COLO668 (cell line): Measurements from ENCODE around the gene POC1A.
"Not testable (repeated sequence)": the region's sequence is repeated elsewhere in the genome, so short reads cannot be mapped to it uniquely, and the experiment has no call there.

Experiments used
- DNase-seq: peaks from one replicate; lab custom pipeline; 2025; ENCODE audit not compliant: unreplicated experiment; lab: John Stamatoyannopoulos, UW

Gene POC1A

GRCh38 chr3:52034651-52035050, 119.6 kb downstream of the POC1A start:
- no peak for DNase-seq

- no peak for DNase-seq
Observed at GRCh38 chr3:52034212-52034611, 120.0 kb downstream of the POC1A start.

GRCh38 chr3:52033748-52034147, 120.5 kb downstream of the POC1A start:
- not testable (repeated sequence) for DNase-seq

GRCh38 chr3:52032702-52033408, 121.4 kb downstream of the POC1A start:
- no peak for DNase-seq

GRCh38 chr3:52031896-52032295, 122.3 kb downstream of the POC1A start:
- DNase-seq, result no peak

- DNase-seq, result no peak
Observed at GRCh38 chr3:52030714-52031310, 123.4 kb downstream of the POC1A start.

GRCh38 chr3:52029535-52029934, 124.7 kb downstream of the POC1A start:
- DNase-seq, result no peak

- no peak for DNase-seq
Observed at GRCh38 chr3:52029053-52029452, 125.2 kb downstream of the POC1A start.

GRCh38 chr3:52028572-52028971, 125.7 kb downstream of the POC1A start:
- DNase-seq, result no peak

GRCh38 chr3:52026041-52026440, 128.2 kb downstream of the POC1A start:
- DNase-seq, result no peak

- DNase-seq, result no peak
Observed at GRCh38 chr3:52025453-52025852, 128.8 kb downstream of the POC1A start.
